PFSK-1 (cell line): ENCODE results near the gene MAST2.

ENCODE experiments used
- FOXP2 ChIP-seq: optimal IDR thresholded peaks from 2 replicates; pipeline ENCODE3; 2011; ENCODE audit warnings: borderline replicate concordance, control low read depth, inconsistent platforms; ENCODE audit not compliant: insufficient read depth; ENCODE audit errors: extremely low read length, extremely low read depth
- POLR2AphosphoS5 ChIP-seq: IDR thresholded peaks from 2 replicates; pipeline ENCODE4 v1.6.1; 2012; ENCODE audit warnings: low read depth, mild to moderate bottlenecking, control low read depth, low read length, moderate library complexity
- REST ChIP-seq, 2 experiments: IDR thresholded peaks; 2 replicates each; pipeline versions ENCODE4 v1.6.1 to v1.8.0; 2011 to 2012; ENCODE audit warnings: low read depth in 2 of 2, low read length in 2 of 2, control low read depth in 1 of 2, inconsistent platforms in 1 of 2, mild to moderate bottlenecking in 1 of 2, moderate library complexity in 1 of 2; ENCODE audit not compliant: insufficient read depth in 1 of 2
- SIN3A ChIP-seq: IDR thresholded peaks from 2 replicates; pipeline ENCODE4 v1.6.1; 2012; ENCODE audit warnings: mild to moderate bottlenecking, low read length, moderate library complexity, borderline replicate concordance; ENCODE audit not compliant: insufficient read depth
- TAF1 ChIP-seq: IDR thresholded peaks from 2 replicates; pipeline ENCODE4 v1.6.1; 2012; ENCODE audit warnings: low read length, control low read depth, borderline replicate concordance; ENCODE audit not compliant: insufficient read depth

MAST2 gene

GRCh38 chr1:45924736-45925135 lies 121.3 kb downstream of the MAST2 start:
- TF ChIP-seq FOXP2 = no peak
- no peak for TF ChIP-seq POLR2AphosphoS5
- no peak for TF ChIP-seq TAF1
- no peak for TF ChIP-seq REST (IDR thresholded peaks at IDR 0.05; ENCODE audit: insufficient read depth in 1 of 2, low read depth in 2 of 2, low read length in 2 of 2)
- TF ChIP-seq SIN3A = no peak

- TF ChIP-seq SIN3A = no peak
- no peak for TF ChIP-seq REST (IDR thresholded peaks at IDR 0.05; ENCODE audit: insufficient read depth in 1 of 2, low read depth in 2 of 2, low read length in 2 of 2)
- no peak for TF ChIP-seq POLR2AphosphoS5
- no peak for TF ChIP-seq FOXP2
- TF ChIP-seq TAF1 = no peak
Observed at GRCh38 chr1:45925728-45926287, 122.4 kb downstream of the MAST2 start.

GRCh38 chr1:45926330-45926729 lies 122.9 kb downstream of the MAST2 start:
- TF ChIP-seq SIN3A (no peak), FOXP2 (no peak), POLR2AphosphoS5 (no peak), REST (IDR thresholded peaks at IDR 0.05; ENCODE audit: insufficient read depth in 1 of 2, low read depth in 2 of 2, low read length in 2 of 2) (no peak), TAF1 (no peak)

- TF ChIP-seq POLR2AphosphoS5 = no peak
- TF ChIP-seq TAF1 = no peak
- no peak for TF ChIP-seq REST (IDR thresholded peaks at IDR 0.05; ENCODE audit: insufficient read depth in 1 of 2, low read depth in 2 of 2, low read length in 2 of 2)
- TF ChIP-seq SIN3A = no peak
- TF ChIP-seq FOXP2 = no peak
Observed at GRCh38 chr1:45928486-45929205, 125.2 kb downstream of the MAST2 start.
